GM19455 (cell line): Measurements from ENCODE around the gene RECK.

ENCODE experiments used
- ATAC-seq: cut with Tn5 transposase; IDR thresholded peaks from one replicate; pipeline ENCODE4 v1.9.1; 2021; ENCODE audit not compliant: unreplicated experiment

Gene RECK

GRCh38 chr9:36025746-36026145 is 11.0 kb upstream of the RECK start:
- no peak for ATAC-seq

DNA sequence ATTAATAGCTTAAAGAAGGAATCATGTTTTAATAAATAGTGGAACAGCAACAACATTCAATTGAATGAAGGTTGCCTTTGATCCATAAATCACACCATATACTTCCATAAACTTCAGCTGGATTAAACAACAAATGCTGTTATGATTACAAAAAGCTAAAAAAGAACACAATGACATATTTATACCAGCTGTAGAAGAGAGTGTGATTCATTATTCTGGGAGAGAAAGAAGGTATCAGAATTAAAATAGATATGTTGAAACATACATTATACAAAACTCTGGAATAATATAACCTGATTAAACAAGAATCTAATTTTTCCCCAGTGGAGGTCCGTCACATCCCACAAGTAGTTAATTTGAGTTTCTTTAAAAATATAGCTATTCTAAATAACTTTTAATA is 7.5 kb upstream of the RECK start:
- ATAC-seq: no peak

GRCh38 chr9:36029765-36030528 is 6.8 kb upstream of the RECK start:
- ATAC-seq: no peak

GRCh38 chr9:36030871-36031270 is 5.8 kb upstream of the RECK start:
- ATAC-seq: no peak

GRCh38 chr9:36031774-36032555 is 4.7 kb upstream of the RECK start:
- ATAC-seq: no peak

DNA sequence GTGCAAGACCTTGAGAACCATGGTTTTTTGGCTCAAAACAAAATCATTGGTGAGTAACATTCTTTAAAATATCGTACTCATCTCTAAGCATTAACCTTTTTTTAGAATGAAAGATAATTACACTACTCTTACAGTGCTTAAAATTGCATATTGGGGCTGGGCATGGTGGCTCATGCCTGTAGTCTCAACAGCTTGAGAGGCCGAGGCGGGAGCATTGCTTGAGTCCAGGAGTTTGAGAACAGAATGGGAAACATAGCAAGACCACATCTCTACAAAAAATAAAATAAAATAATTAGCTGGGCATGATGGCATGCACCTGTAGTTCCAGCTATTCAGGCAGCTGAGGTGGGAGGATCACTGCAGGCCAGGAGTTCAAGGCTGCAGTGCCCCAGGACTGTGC is 2.9 kb upstream of the RECK start:
- ATAC-seq: no peak

DNA sequence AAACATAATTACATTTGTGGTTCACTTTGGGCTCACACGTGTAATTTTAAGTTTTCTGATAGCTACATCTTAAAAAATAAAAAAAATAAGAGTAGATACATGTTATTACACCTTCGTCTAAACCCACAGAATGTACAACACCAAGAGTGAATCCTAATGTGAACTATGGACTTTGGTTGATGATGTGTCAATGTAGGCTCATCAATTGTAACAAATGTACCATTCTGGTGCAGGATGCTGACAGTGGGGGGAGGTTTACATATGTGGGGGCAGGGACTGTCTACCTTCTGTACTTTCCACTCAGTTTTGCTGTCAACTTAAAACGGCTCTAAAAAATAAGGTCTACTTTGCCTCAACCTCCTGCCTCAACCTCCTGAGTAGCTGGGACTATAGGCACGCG is 2.5 kb upstream of the RECK start:
- ATAC-seq: no peak

GRCh38 chr9:36035006-36035405 is 1.7 kb upstream of the RECK start:
- no peak for ATAC-seq

- ATAC-seq: no peak
Measured at GRCh38 chr9:36036253-36036779, 397 bp upstream of the RECK start.

DNA sequence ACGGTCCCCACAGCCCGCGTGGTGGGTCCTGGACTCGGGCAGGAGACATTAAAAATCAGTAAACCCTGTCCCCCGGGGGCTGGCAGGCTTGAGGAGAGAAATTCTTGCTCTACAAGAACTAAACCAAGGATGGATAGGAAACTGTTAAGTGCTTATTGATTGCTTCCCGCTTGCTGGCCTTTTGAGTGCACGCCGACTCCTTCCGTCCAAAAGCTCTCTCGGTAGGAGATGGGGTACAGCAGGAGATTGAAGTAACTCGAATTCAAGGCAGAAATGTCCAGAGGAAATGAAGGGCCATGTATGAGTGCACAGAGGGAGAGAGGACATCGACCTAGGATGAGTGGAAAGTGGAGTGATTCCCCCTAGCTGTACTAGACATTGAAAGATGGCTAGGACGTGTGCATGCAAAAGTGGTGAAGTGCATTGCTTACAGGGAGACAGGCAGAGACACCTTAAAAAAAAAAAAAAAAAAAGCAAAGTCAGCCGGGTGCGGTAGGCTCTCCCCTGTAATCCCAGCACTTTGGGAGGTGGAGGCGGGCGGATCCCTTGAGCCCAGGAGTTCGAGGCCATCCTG is 923 bp downstream of the RECK start:
- ATAC-seq: no peak

GRCh38 chr9:36039121-36039520 is 2.4 kb downstream of the RECK start:
- ATAC-seq: no peak

GRCh38 chr9:36039696-36040095 is 3.0 kb downstream of the RECK start:
- ATAC-seq: no peak

DNA sequence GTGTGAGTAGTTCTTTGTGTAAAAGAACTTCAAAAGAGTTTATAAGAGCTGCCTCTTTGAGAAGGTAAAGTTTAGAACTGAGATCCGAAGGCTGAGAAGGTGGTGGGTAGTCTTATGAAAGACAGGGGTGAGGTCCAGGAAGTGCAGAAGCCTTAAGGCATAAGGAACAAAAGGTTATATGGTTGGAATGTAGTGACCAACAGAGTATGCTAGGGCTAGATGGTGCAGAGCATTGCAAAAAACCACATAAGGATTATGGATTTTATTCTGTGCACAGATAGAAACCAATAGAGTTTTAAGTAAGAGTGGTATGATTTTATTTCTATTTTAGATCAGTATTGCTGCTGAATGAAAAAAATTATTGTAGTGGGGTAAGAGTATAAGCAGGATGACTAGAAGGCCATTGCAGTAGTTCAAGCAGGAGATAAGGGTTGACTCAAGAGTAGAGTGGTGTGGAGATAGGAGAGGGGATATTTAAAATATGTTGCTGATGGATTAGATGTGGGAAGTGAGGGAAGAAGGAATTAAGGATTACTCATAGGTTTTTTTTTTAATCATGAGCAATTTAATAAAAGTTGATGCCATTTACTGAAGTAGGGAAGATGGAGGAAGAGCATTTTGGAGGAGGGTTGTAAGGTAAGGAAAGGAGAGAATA is 3.7 kb downstream of the RECK start:
- ATAC-seq: no peak

GRCh38 chr9:36041506-36041905 is 4.8 kb downstream of the RECK start:
- ATAC-seq: no peak

DNA sequence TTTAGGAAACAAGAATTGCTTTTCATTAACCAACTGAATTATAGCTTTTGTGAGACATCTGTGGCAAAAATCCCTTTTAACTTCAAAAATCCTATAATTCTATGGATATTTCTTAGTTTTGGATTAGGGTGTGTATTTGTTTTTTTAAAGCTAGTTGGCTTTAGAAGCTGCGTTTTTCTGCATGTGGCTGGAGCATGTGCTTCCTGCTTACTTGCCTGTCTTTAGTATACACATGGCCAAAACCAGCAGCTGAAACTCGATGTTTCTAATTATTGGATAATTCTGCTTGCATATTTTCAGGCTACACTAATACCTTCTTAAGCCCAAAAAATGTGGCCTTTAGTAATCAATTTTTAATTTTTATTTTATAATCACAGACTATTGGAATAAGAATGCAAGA is 8.9 kb downstream of the RECK start:
- ATAC-seq: no peak

- ATAC-seq: no peak
Measured at GRCh38 chr9:36046923-36047322, 10.2 kb downstream of the RECK start.

DNA sequence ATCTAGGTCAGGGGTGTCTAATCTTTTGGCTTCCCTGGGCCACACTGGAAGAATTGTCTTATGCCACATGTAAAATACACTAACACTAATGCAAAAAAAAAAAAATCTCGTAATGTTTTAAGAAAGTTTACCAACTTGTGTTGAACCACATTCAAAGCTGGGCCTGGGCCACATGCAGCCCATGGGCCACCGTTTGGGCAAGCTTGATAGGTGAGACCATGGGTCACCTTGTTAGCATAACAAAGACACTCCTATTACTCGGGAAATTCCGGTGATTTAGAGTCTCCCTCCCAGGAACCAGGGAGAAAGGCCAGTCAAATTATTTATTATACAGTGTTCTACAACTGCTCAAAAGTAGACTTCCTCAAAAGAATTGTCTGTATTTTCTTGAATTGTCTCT is 12.7 kb downstream of the RECK start:
- no peak for ATAC-seq

DNA sequence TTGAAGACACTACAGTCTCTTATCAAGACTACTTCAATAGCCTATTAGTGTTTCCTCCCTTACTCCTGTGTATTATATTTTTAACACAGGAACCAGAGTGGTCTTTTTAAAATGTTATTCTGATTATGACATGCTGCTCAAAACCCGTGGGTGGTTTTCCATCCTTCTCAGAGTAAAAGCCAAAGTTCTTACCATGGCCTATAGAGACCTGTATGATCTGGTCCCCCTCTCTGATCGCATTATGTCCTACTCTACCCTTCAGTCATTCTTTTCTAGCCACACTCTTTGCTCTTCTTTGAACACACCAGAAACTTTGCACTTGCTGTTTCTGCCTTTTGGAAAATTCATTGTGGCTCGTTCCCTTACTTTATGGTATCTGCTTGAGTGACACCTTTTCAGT is 13.8 kb downstream of the RECK start:
- no peak for ATAC-seq

GRCh38 chr9:36051317-36051716 is 14.6 kb downstream of the RECK start:
- no peak for ATAC-seq

GRCh38 chr9:36053971-36054370 is 17.3 kb downstream of the RECK start:
- no peak for ATAC-seq

GRCh38 chr9:36056896-36057295 is 20.2 kb downstream of the RECK start:
- ATAC-seq: no peak
